HG02798 (cell line): ENCODE data around the gene LHPP.

Experiments
- ATAC-seq: cut with Tn5 transposase; IDR thresholded peaks from one replicate; pipeline ENCODE4 v1.9.1; 2021; ENCODE audit warnings: mild to moderate bottlenecking; ENCODE audit not compliant: unreplicated experiment, poor library complexity

Gene LHPP

GRCh38 chr10:124446830-124447750 is 14.5 kb upstream of the LHPP start:
- ATAC-seq: no peak

- no peak for ATAC-seq
Observed at GRCh38 chr10:124447751-124448466, 13.7 kb upstream of the LHPP start.

- ATAC-seq: no peak
Observed at GRCh38 chr10:124448696-124449169, 12.9 kb upstream of the LHPP start.

- no peak for ATAC-seq
Observed at GRCh38 chr10:124449170-124450011, 12.2 kb upstream of the LHPP start.

- ATAC-seq: no peak
Observed at GRCh38 chr10:124450012-124450782, 11.4 kb upstream of the LHPP start, which contains the start of gene NKX1-2. Gene NKX1-2 (minus strand): TSS chr10:124450035. CDS start chr10:124449943, 92 bp downstream.

GRCh38 chr10:124450783-124451057 is 10.9 kb upstream of the LHPP start:
- ATAC-seq: no peak

GRCh38 chr10:124451276-124451675 is 10.3 kb upstream of the LHPP start:
- no peak for ATAC-seq

GRCh38 chr10:124453960-124454610 is 7.5 kb upstream of the LHPP start:
- ATAC-seq: no peak

- ATAC-seq: no peak
Observed at GRCh38 chr10:124455441-124455840, 6.2 kb upstream of the LHPP start.

GRCh38 chr10:124458473-124458872 is 3.1 kb upstream of the LHPP start:
- no peak for ATAC-seq

- ATAC-seq: no peak
Observed at GRCh38 chr10:124458889-124459288, 2.7 kb upstream of the LHPP start.

GRCh38 chr10:124459395-124459794 is 2.2 kb upstream of the LHPP start:
- ATAC-seq: no peak

- no peak for ATAC-seq
Observed at GRCh38 chr10:124460144-124460543, 1.5 kb upstream of the LHPP start.

- ATAC-seq: no peak
Observed at GRCh38 chr10:124462348-124462695, 699 bp downstream of the LHPP start.

- no peak for ATAC-seq
Observed at GRCh38 chr10:124464028-124464965, 2.7 kb downstream of the LHPP start.

GRCh38 chr10:124465003-124465776 is 3.6 kb downstream of the LHPP start:
- ATAC-seq: no peak

GRCh38 chr10:124465777-124466488 is 4.3 kb downstream of the LHPP start:
- ATAC-seq: no peak
